Measurements from ENCODE around the gene MND1.

MND1 gene

GRCh38 chr4:153346563-153346962 is 2.1 kb downstream of the MND1 start:
- DNase-seq (ENCODE audit: low read depth in 2 of 2) = no peak

GRCh38 chr4:153347117-153347516 is 2.6 kb downstream of the MND1 start:
- no peak for DNase-seq (ENCODE audit: low read depth in 2 of 2)

DNA sequence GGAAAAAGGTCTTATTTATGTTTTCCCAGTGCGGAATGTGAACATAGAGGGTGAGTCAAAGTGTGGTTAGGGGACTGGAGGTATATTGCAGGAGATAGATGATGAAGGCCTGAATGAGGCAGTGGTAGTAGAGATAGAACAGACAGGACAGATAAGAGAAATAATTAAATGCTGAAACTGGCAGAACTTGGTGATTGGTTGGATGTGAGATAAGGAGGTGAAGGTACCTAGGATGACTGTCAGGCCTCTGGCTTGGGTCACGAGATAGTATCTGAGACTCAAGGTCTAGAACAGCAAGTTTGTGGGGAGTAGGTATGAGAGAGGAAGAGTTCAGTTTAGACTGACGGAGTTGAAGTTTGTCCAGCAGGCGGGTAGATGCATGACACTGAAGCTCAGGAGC is 3.5 kb downstream of the MND1 start:
- no peak for DNase-seq (ENCODE audit: low read depth in 2 of 2)

DNA sequence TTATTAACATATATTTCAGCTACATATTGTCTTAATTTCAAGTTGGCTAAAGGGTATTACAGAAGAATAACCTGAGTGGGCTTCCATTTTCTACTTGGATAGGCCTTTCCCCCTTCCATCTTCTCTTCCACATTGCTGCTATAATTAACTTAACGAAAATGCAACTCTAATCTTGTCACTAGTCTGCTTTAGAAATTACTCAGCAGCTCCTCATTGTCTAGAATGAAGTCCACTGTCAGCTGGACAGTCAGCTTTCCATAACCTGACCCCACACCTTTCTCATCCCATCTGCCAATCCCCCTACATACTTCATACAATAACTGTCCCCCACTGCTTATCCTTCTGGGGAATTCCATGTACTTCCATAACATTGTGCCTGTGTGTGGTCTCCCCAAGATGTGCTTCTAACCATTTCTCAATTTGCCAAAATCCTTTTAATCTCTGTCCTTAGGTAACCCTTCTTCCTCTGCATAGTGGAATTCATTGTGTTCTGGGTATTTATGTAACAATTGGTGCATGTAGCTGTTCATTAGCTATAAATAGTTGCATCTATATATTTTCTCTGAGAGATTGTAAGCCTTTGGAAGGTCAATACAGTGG is 4.8 kb downstream of the MND1 start:
- no peak for DNase-seq (ENCODE audit: low read depth in 2 of 2)

GRCh38 chr4:153362184-153362583 is 17.7 kb downstream of the MND1 start:
- DNase-seq (ENCODE audit: low read depth in 2 of 2) = no peak

DNA sequence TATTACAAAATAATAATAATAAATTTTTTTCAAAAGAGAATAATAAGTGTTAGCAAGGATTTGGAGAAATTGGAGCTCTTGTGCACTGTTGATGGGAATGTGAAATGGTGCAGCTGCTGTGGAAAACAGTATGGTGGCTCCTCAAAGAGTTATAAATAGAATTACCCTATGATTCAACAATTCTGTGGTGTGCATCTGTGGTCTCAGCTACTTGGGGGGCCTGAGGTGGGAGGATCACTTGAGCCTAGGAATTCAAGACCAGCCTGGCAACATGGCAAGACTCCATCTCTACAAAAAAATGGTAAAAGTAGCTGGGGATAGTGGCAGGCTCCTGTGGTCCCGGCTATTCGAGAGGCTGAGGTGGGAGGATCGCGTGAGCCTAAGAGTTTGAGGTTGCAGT is 19.6 kb downstream of the MND1 start:
- DNase-seq (ENCODE audit: low read depth in 2 of 2) = no peak

- no peak for DNase-seq (ENCODE audit: low read depth in 2 of 2)
These were observed 20.5 kb downstream of the MND1 start for GRCh38 chr4:153365003-153365402.

DNA sequence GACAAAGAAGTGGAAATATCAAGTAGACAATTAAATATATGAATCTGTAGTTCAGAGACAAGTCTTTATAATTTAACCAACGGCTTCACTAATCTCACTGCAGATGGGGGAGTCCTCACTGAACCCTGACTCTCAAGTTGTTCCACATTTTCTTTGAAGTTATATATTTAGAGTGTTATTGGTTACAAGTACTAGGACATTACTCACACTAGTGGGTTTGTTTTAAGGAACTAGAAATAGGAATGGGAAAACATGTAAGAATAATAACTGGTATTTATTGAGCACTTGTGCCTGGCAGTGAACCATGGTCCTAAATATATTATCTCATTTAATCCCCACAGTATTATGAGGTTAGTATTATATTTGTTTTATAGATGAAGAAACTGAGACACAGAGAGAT is 22.0 kb downstream of the MND1 start:
- no peak for DNase-seq (ENCODE audit: low read depth in 2 of 2)

DNA sequence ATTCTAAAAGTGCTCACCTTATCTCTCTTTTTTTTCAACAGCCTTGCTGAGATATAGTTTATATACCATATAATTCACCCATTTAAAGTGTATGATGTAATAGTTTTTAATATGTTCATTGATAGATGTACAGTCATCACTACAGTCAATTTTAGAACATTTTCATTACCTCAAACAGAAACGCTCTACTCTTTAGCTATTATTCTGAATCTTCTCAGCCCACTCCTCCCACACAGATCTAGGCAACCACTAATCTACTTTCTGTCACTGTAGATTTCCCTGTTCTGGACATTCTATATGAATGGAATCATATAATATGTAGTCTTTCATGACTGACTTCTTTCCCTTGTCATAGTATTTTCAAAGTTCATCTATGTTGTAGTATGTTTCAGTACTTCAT is 22.6 kb downstream of the MND1 start:
- DNase-seq (ENCODE audit: low read depth in 2 of 2) = no peak

GRCh38 chr4:153369021-153369420 is 24.5 kb downstream of the MND1 start:
- no peak for DNase-seq (ENCODE audit: low read depth in 2 of 2)

- DNase-seq (ENCODE audit: low read depth in 2 of 2) = no peak
These were observed 27.3 kb downstream of the MND1 start for GRCh38 chr4:153371701-153372234.

DNA sequence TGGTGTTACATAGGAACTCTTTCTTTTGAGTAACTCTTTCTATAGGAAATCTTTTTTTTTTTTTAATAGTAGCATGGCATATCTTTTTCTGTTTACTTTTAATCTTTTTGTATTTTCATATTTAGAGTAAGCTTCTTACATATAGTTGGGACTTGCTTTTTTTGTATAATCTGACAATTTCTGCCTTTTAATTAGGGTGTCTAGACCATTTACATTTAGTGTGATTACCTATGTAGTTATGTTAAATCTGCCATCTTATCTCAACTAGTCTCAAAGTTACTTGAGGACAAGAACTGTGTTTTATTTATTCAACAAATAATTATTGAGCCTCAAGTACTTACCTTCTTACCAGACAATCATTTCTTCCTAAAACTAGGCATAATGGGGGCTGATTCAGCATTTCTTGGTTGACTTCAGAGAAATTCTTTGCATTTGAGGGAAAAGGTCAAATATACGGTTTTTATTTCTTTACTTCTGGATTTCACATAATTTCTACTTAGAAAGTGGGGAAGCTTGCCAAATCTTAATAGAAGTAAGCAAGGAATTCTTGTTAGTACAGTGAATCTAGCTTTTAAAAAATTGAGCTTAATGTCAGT is 28.6 kb downstream of the MND1 start:
- no peak for DNase-seq (ENCODE audit: low read depth in 2 of 2)

- no peak for DNase-seq (ENCODE audit: low read depth in 2 of 2)
These were observed 30.0 kb downstream of the MND1 start for GRCh38 chr4:153374442-153374841.

DNA sequence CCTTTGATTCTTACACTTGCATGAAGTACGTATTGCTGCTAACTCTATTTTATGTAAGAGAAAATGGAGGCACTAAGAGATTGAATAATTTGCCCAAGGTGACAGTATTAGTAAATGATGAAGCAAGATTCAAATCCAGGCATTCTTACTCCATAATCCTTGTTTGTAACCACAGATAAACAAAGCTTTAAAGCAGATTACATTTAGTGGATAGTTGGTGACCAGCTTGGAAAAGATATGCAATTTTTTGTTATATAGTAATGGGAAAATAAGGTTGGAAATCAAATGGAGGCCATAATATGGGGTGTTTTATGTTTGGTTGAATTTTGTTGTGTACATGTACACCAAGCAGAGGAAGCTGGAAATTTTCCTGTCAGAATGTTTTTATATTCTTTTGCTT is 30.8 kb downstream of the MND1 start:
- DNase-seq (ENCODE audit: low read depth in 2 of 2) = no peak

DNA sequence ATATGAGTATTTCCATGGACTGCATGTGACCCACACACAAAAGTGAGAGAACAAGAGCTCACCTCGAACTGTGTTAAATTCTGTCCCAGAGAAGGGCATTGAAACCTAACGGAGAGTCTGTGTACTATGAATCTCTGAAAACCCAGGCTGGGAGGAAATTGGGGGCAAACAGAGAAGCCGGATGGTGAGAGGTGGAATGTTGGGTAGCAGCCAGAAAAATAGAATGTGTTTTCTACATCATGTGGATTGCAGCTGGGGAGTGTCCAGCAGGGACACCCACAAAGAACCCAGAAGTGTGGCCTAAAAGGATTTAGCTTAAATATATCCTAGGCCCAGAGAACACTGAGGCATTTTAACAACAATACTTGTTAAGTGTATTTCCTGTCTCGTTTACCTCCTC is 38.6 kb downstream of the MND1 start:
- no peak for DNase-seq (ENCODE audit: low read depth in 2 of 2)

- no peak for DNase-seq (ENCODE audit: low read depth in 2 of 2)
These were observed 39.7 kb downstream of the MND1 start for GRCh38 chr4:153384160-153384559.

GRCh38 chr4:153385784-153386183 is 41.3 kb downstream of the MND1 start:
- no peak for DNase-seq (ENCODE audit: low read depth in 2 of 2)

DNA sequence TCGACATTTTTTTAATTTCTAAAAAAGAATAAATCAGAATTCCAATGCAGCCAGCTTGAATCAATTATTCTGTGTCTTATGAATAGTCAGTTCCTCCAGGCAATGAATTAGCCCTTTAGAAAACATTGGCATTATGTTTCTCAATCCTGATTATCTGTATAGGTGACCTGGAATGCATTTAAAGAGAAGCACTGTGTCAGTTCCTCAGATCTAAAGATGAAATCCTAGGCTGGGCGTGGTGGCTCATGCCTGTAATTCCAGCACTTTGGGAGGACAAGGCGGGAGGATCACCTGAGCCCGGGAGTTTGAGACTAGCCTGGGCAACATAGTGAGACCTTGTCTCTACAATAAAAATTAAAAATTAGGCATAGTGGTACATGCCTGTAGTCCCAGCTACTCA is 43.5 kb downstream of the MND1 start:
- DNase-seq (ENCODE audit: low read depth in 2 of 2) = no peak

GRCh38 chr4:153393397-153393796 is 48.9 kb downstream of the MND1 start:
- no peak for DNase-seq (ENCODE audit: low read depth in 2 of 2)

GRCh38 chr4:153394945-153395344 is 50.5 kb downstream of the MND1 start:
- DNase-seq (ENCODE audit: low read depth in 2 of 2) = no peak

- no peak for DNase-seq (ENCODE audit: low read depth in 2 of 2)
These were observed 54.2 kb downstream of the MND1 start for GRCh38 chr4:153398713-153399112.

DNA sequence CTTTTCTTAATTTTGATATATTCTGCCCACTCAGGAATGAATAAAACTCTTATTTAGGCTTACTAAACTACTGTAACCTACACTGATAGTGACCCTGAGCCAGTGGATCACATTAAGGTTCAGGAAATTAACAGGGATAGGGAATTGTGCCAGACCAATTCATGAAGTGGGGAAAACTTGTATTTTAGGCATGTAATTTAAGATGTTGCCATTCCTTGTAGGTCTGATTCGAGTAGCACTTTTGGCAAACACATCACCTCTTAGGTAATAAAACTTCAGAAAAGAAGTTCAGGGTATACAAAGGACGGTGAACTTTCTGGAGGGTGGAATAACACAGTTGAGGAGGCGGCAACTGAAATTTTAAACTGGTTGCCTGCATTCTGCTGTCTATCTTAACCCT is 54.9 kb downstream of the MND1 start:
- DNase-seq (ENCODE audit: low read depth in 2 of 2) = no peak

DNA sequence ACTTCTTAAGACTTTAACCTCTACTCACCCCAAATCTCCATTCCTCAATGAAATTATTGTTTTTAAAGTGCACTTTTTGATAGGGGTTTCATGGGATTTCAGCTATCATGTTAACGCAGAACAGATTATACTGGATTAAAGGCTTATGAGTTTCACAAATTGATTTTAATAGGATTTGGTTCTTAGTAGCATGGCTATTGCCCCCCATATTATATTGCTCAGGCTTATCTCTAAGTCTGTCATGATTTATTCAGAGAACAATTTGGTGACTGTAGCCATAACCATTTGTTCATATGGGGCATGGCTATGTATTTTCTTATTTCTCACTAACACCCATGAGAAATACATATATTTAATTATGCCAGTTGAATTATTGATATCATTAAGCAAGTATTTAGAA is 57.0 kb downstream of the MND1 start:
- DNase-seq (ENCODE audit: low read depth in 2 of 2) = no peak

GRCh38 chr4:153402366-153402765 is 57.9 kb downstream of the MND1 start:
- no peak for DNase-seq (ENCODE audit: low read depth in 2 of 2)
